Rectal smooth muscle tissue (tissue), 1 donor: Measurements from ENCODE around the gene PXMP4.

Experiments
- H3K27ac ChIP-seq: one replicate; pipeline ENCODE4 v1.7.0; 2013; ENCODE audit warnings: low read depth, low read length, inconsistent platforms
- H3K27me3 ChIP-seq: one replicate; pipeline ENCODE4 v1.7.0; 2013; ENCODE audit warnings: low read length; ENCODE audit not compliant: control insufficient read depth, insufficient read depth
- H3K36me3 ChIP-seq: one replicate; pipeline ENCODE4 v1.7.0; 2013; ENCODE audit warnings: low read length; ENCODE audit not compliant: control insufficient read depth, insufficient read depth
- H3K4me1 ChIP-seq: one replicate; pipeline ENCODE4 v1.7.0; 2013; ENCODE audit warnings: low read length; ENCODE audit not compliant: control insufficient read depth, insufficient read depth
- H3K4me3 ChIP-seq: one replicate; pipeline ENCODE4 v1.7.0; 2013; ENCODE audit warnings: low read length
- H3K9ac ChIP-seq: one replicate; pipeline ENCODE4 v1.7.0; 2013; ENCODE audit warnings: low read length

Gene PXMP4

GRCh38 chr20:33696448-33696847 lies 23.7 kb downstream of the PXMP4 start:
- Histone ChIP-seq H3K36me3 (no peaks in the 10 kb centered on the region), H3K4me3 (no peak overlapping the region), H3K27ac (no peak overlapping the region), H3K4me1 (peaks cover 11% of the 10 kb centered on the region), H3K27me3 (no peaks in the 10 kb centered on the region), H3K9ac (no peak overlapping the region)

GRCh38 chr20:33694639-33695012 lies 25.5 kb downstream of the PXMP4 start:
- H3K27ac ChIP-seq = no peak overlapping the region
- peaks cover 11% of the 10 kb centered on the region for H3K4me1 ChIP-seq
- H3K27me3 ChIP-seq = no peaks in the 10 kb centered on the region
- H3K9ac ChIP-seq = no peak overlapping the region
- no peak overlapping the region for H3K4me3 ChIP-seq
- H3K36me3 ChIP-seq = no peaks in the 10 kb centered on the region

GRCh38 chr20:33693741-33694638 lies 26.1 kb downstream of the PXMP4 start:
- Histone ChIP-seq H3K9ac (no peak overlapping the region), H3K4me1 (peaks cover 11% of the 10 kb centered on the region), H3K36me3 (no peaks in the 10 kb centered on the region), H3K27ac (peak overlapping the region; percentile 49), H3K27me3 (no peaks in the 10 kb centered on the region), H3K4me3 (no peak overlapping the region)

GRCh38 chr20:33693289-33693688 lies 26.8 kb downstream of the PXMP4 start:
- H3K36me3 ChIP-seq = no peaks in the 10 kb centered on the region
- H3K27ac ChIP-seq = no peak overlapping the region
- no peak overlapping the region for H3K9ac ChIP-seq
- H3K4me3 ChIP-seq = no peak overlapping the region
- peaks cover 11% of the 10 kb centered on the region for H3K4me1 ChIP-seq
- H3K27me3 ChIP-seq = no peaks in the 10 kb centered on the region

GRCh38 chr20:33689973-33690372 lies 30.1 kb downstream of the PXMP4 start:
- H3K27ac ChIP-seq = no peak overlapping the region
- no peaks in the 10 kb centered on the region for H3K27me3 ChIP-seq
- no peak overlapping the region for H3K9ac ChIP-seq
- H3K36me3 ChIP-seq = no peaks in the 10 kb centered on the region
- peaks cover 9% of the 10 kb centered on the region for H3K4me1 ChIP-seq
- no peak overlapping the region for H3K4me3 ChIP-seq

GRCh38 chr20:33689493-33689892 lies 30.6 kb downstream of the PXMP4 start:
- peaks cover 7% of the 10 kb centered on the region for H3K4me1 ChIP-seq
- no peak overlapping the region for H3K9ac ChIP-seq
- no peak overlapping the region for H3K4me3 ChIP-seq
- no peaks in the 10 kb centered on the region for H3K27me3 ChIP-seq
- no peak overlapping the region for H3K27ac ChIP-seq
- H3K36me3 ChIP-seq = no peaks in the 10 kb centered on the region

GRCh38 chr20:33688938-33689424 lies 31.1 kb downstream of the PXMP4 start:
- H3K4me3 ChIP-seq = no peak overlapping the region
- H3K27me3 ChIP-seq = no peaks in the 10 kb centered on the region
- no peak overlapping the region for H3K9ac ChIP-seq
- H3K36me3 ChIP-seq = no peaks in the 10 kb centered on the region
- H3K4me1 ChIP-seq = peaks cover 7% of the 10 kb centered on the region
- H3K27ac ChIP-seq = no peak overlapping the region

- Histone ChIP-seq H3K36me3 (no peaks in the 10 kb centered on the region), H3K4me1 (peaks cover 7% of the 10 kb centered on the region), H3K27ac (no peak overlapping the region), H3K4me3 (no peak overlapping the region), H3K27me3 (no peaks in the 10 kb centered on the region), H3K9ac (no peak overlapping the region)
Measured at GRCh38 chr20:33687993-33688937, 31.8 kb downstream of the PXMP4 start.

- no peak overlapping the region for H3K4me3 ChIP-seq
- no peak overlapping the region for H3K27ac ChIP-seq
- no peak overlapping the region for H3K9ac ChIP-seq
- H3K27me3 ChIP-seq = no peaks in the 10 kb centered on the region
- no peaks in the 10 kb centered on the region for H3K36me3 ChIP-seq
- peaks cover 7% of the 10 kb centered on the region for H3K4me1 ChIP-seq
Measured at GRCh38 chr20:33687370-33687915, 32.7 kb downstream of the PXMP4 start.

GRCh38 chr20:33686984-33687366 lies 33.1 kb downstream of the PXMP4 start:
- H3K9ac ChIP-seq = no peak overlapping the region
- no peaks in the 10 kb centered on the region for H3K36me3 ChIP-seq
- H3K27me3 ChIP-seq = no peaks in the 10 kb centered on the region
- peak overlapping the region; percentile 27 for H3K27ac ChIP-seq
- H3K4me3 ChIP-seq = peak overlapping the region; percentile 49
- H3K4me1 ChIP-seq = peaks cover 7% of the 10 kb centered on the region

- Histone ChIP-seq H3K27ac (peak within 1 kb of the TSS; percentile 27), H3K4me3 (peak within 1 kb of the TSS; percentile 49), H3K27me3 (no peaks in the 10 kb centered on the region), H3K4me1 (peaks cover 7% of the 10 kb centered on the region), H3K9ac (no peak within 1 kb of the TSS), H3K36me3 (no peaks in the 10 kb centered on the region)
Measured at GRCh38 chr20:33686100-33686983, 33.8 kb downstream of the PXMP4 start, which contains the start of gene E2F1. Gene E2F1, minus strand, starts transcription at chr20:33686385. Its CDS starts 121 bp downstream, at chr20:33686264.
